Measurements from ENCODE around the gene DCTN3.

DCTN3 gene

DNA sequence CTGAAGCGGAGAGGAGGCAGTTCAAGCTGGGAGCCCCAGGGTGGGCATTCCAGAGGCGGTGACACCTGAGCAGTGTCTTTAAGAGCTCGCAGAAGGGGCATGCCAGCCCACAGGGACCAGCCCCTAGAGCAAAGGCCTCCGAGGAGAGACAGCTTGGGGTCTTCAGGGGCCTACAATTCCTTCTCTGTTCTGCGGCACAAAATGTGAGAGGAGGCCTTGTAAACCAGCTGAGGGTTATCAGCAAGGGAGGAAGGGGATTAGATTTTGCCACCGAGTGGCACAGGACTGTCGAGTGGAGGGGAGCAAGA is 17.8 kb upstream of the DCTN3 start:
- Histone ChIP-seq H3K36me3 (ENCODE audit: control insufficient read depth in 4 of 4, insufficient read depth in 4 of 4, low read length in 3 of 4) (peaks cover 0 to 17% (median 10%) of the 10 kb centered on the region in 4 experiments), H3K4me3 (ENCODE audit: control insufficient read depth in 1 of 7, extremely low read depth in 1 of 7, insufficient read depth in 4 of 7, low read depth in 2 of 7, low read length in 6 of 7) (peak overlapping the region; percentile 40 to 78 (median 71)), H3K27ac (ENCODE audit: insufficient read depth in 1 of 2, low read depth in 1 of 2, low read length in 2 of 2, poor library complexity in 1 of 2, severe bottlenecking in 2 of 2) (peak overlapping the region in 1 of 2 experiments; percentile 73), H3K27me3 (replicated peaks in 2 of 5; ENCODE audit: control insufficient read depth in 4 of 5, insufficient read depth in 5 of 5, low read length in 4 of 5) (no peaks in the 10 kb centered on the region), H3K9me3 (ENCODE audit: control extremely low read depth in 1 of 5, control insufficient read depth in 4 of 5, insufficient read depth in 2 of 5, low read depth in 1 of 5, low read length in 4 of 5) (no peaks in the 10 kb centered on the region), H3K4me1 (ENCODE audit: control extremely low read depth in 1 of 4, control insufficient read depth in 4 of 4, insufficient read depth in 4 of 4, low read length in 3 of 4) (peaks cover 2 to 24% (median 21%) of the 10 kb centered on the region in 4 experiments)
- WGBS (ENCODE audit: insufficient coverage) = 42% methylated on average over 7 of the region's 7 CpGs
- POLR2A ChIA-PET = interaction anchor here (1.0 kb wide), 1 partner anchor 18 kb away, joined by 4 read pairs; no protein-coding TSS in a partner anchor
- CTCF ChIA-PET = interaction anchor here (0.8 to 10.7 kb wide), 11 partner anchors 8 to 306 kb away, joined by 3 to 293 read pairs (median 4); partner anchors contain the start of genes ARID3C, DCTN3, GALT and RPP25L
- DNase-seq = no peak

DNA sequence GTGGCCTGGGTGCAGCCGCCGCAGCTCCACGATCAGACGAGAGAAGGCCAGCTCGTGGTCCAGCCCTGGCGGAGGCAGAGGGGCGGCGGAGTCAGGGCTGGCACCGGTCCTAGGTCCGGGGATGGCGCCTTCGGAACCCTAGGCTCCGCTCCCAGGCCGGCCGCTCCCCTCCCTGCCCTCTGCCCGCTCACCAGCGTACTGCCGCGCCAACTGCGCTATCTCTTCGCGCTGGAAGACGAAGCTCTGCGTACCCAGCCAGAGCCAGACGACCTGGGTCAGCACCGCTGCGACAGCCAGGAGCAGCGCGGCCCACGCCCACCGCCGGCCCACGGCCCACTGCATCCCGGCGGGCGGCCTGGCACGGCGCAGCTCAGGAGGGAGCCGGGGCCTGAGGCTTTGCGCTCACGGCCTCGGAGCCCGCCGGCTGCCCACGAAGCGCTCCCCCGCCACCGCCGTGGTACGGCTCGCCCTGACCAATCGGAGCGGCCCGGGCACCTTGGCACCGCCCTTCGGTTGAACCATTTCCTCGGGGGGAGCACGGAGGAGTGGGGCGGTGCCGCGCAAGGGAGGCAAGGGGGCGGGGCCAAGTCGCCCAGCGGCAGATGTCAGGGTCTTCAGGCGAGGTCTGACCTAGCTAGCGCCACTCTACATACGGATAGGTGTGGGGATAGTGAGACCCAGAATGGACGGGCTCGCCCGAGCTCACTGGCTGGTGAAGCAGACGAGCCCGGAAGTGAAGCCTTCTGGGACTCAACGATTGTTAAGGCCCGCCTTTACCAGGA is 17.3 kb upstream of the DCTN3 start, which contains the start of gene SIGMAR1:
Gene SIGMAR1, minus strand, starts transcription at position 432 of the 782 bp plus-strand sequence. Its CDS starts 90 bp downstream, at position 342.
- peak within 1 kb of the TSS in 1 of 2 experiments; percentile 73 for H3K27ac ChIP-seq (ENCODE audit: insufficient read depth in 1 of 2, low read depth in 1 of 2, low read length in 2 of 2, poor library complexity in 1 of 2, severe bottlenecking in 2 of 2)
- POLR2A ChIA-PET = interaction anchor here (0.8 to 1.0 kb wide), 2 partner anchors 18 to 20 kb away, joined by 3 to 4 read pairs; no protein-coding TSS in a partner anchor
- peaks cover 2 to 24% (median 21%) of the 10 kb centered on the region in 4 experiments for H3K4me1 ChIP-seq (ENCODE audit: control extremely low read depth in 1 of 4, control insufficient read depth in 4 of 4, insufficient read depth in 4 of 4, low read length in 3 of 4)
- H3K36me3 ChIP-seq (ENCODE audit: control insufficient read depth in 4 of 4, insufficient read depth in 4 of 4, low read length in 3 of 4) = peaks cover 0 to 17% (median 10%) of the 10 kb centered on the region in 4 experiments
- WGBS (ENCODE audit: insufficient coverage) = 0% methylated on average over 66 of the region's 74 CpGs
- no peaks in the 10 kb centered on the region for H3K27me3 ChIP-seq (replicated peaks in 2 of 5; ENCODE audit: control insufficient read depth in 4 of 5, insufficient read depth in 5 of 5, low read length in 4 of 5)
- DNase-seq = peak; percentile 91 to 97 (median 96)
- CTCF ChIA-PET = interaction anchor here (0.6 to 10.7 kb wide), 12 partner anchors 8 to 310 kb away, joined by 3 to 293 read pairs (median 5); partner anchors contain the start of genes ARID3C, DCTN3, GALT and RPP25L
- H3K9me3 ChIP-seq (ENCODE audit: control extremely low read depth in 1 of 5, control insufficient read depth in 4 of 5, insufficient read depth in 2 of 5, low read depth in 1 of 5, low read length in 4 of 5) = no peaks in the 10 kb centered on the region
- peak within 1 kb of the TSS; percentile 40 to 78 (median 71) for H3K4me3 ChIP-seq (ENCODE audit: control insufficient read depth in 1 of 7, extremely low read depth in 1 of 7, insufficient read depth in 4 of 7, low read depth in 2 of 7, low read length in 6 of 7)

DNA sequence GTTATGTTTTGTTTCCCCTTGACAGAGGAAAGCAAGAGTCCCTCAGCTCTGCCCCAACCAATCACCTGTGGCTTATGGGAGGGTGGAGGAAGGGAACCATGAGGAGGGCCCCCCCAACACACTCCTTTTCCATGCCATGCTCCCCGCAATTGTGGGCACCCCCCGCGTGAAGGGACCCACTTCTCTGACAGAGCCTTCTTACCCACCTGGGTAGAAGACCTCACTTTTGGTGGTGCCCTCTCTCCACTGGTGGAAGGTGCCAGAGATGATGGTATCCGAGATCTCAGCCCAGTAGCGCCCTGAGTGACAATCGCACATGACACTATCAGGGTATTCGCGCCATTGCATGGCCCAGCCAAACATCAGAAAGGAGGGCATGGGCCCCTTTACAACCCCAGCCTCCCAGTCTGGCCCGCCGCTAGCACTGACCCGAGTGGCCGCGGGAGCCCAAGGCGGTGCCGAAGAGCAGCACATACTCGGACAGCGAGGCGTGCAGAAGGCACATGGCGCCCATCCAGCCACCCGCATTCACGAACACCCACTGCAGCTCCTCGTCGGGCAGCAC is 16.6 kb upstream of the DCTN3 start:
- H3K27ac ChIP-seq (ENCODE audit: insufficient read depth in 1 of 2, low read depth in 1 of 2, low read length in 2 of 2, poor library complexity in 1 of 2, severe bottlenecking in 2 of 2) = no peak overlapping the region
- H3K36me3 ChIP-seq (ENCODE audit: control insufficient read depth in 4 of 4, insufficient read depth in 4 of 4, low read length in 3 of 4) = peaks cover 0 to 17% (median 10%) of the 10 kb centered on the region in 4 experiments
- 17% methylated on average over 19 of the region's 23 CpGs for WGBS (ENCODE audit: insufficient coverage)
- H3K4me1 ChIP-seq (ENCODE audit: control extremely low read depth in 1 of 4, control insufficient read depth in 4 of 4, insufficient read depth in 4 of 4, low read length in 3 of 4) = peaks cover 2 to 24% (median 21%) of the 10 kb centered on the region in 4 experiments
- H3K27me3 ChIP-seq (replicated peaks in 2 of 5; ENCODE audit: control insufficient read depth in 4 of 5, insufficient read depth in 5 of 5, low read length in 4 of 5) = no peaks in the 10 kb centered on the region
- POLR2A ChIA-PET = interaction anchor here (0.8 to 1.0 kb wide), 2 partner anchors 17 to 20 kb away, joined by 3 to 4 read pairs; no protein-coding TSS in a partner anchor
- no peak for DNase-seq
- peak overlapping the region; percentile 40 to 78 (median 71) for H3K4me3 ChIP-seq (ENCODE audit: control insufficient read depth in 1 of 7, extremely low read depth in 1 of 7, insufficient read depth in 4 of 7, low read depth in 2 of 7, low read length in 6 of 7)
- CTCF ChIA-PET = interaction anchor here (0.6 to 10.7 kb wide), 8 partner anchors 9 to 309 kb away, joined by 3 to 293 read pairs (median 7); partner anchors contain the start of genes DCTN3, GALT and RPP25L
- H3K9me3 ChIP-seq (ENCODE audit: control extremely low read depth in 1 of 5, control insufficient read depth in 4 of 5, insufficient read depth in 2 of 5, low read depth in 1 of 5, low read length in 4 of 5) = no peaks in the 10 kb centered on the region

DNA sequence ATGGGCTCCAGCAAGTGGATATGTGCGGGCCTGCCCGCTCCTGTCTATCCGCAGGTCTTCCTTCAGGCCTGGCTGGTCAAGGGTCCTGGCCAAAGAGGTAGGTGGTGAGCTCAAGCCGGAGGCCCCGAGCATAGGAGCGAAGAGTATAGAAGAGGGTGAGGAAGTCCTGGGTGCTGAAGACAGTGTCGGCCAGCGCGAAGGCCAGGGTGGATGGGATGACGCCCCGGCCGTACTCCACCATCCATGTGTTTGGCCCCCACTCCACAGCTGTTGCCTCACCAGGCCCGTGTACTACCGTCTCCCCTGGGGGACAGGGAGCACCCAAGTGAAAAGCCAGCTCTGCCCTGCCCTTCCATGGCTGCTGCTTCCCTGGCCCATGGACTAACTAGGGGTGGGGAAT is 15.3 kb upstream of the DCTN3 start:
- H3K4me3 ChIP-seq (ENCODE audit: control insufficient read depth in 1 of 7, extremely low read depth in 1 of 7, insufficient read depth in 4 of 7, low read depth in 2 of 7, low read length in 6 of 7) = peak overlapping the region in 1 of 7 experiments; percentile 39
- no peaks in the 10 kb centered on the region for H3K9me3 ChIP-seq (ENCODE audit: control extremely low read depth in 1 of 5, control insufficient read depth in 4 of 5, insufficient read depth in 2 of 5, low read depth in 1 of 5, low read length in 4 of 5)
- peaks cover 2 to 24% (median 21%) of the 10 kb centered on the region in 4 experiments for H3K4me1 ChIP-seq (ENCODE audit: control extremely low read depth in 1 of 4, control insufficient read depth in 4 of 4, insufficient read depth in 4 of 4, low read length in 3 of 4)
- no peak overlapping the region for H3K27ac ChIP-seq (ENCODE audit: insufficient read depth in 1 of 2, low read depth in 1 of 2, low read length in 2 of 2, poor library complexity in 1 of 2, severe bottlenecking in 2 of 2)
- ChIA-PET CTCF (interaction anchor here (0.6 to 10.7 kb wide), 9 partner anchors 10 to 87 kb away, joined by 3 to 293 read pairs (median 6); partner anchors contain the start of genes CCL27, DCTN3, GALT and RPP25L), POLR2A (interaction anchor here (0.6 to 0.7 kb wide), 2 partner anchors 16 to 72 kb away, joined by 3 read pairs; no protein-coding TSS in a partner anchor)
- peaks cover 0 to 11% (median under 1%) of the 10 kb centered on the region in 5 experiments for H3K27me3 ChIP-seq (replicated peaks in 2 of 5; ENCODE audit: control insufficient read depth in 4 of 5, insufficient read depth in 5 of 5, low read length in 4 of 5)
- peaks cover 0 to 17% (median 10%) of the 10 kb centered on the region in 4 experiments for H3K36me3 ChIP-seq (ENCODE audit: control insufficient read depth in 4 of 4, insufficient read depth in 4 of 4, low read length in 3 of 4)
- DNase-seq = no peak
- WGBS (ENCODE audit: insufficient coverage) = 96% methylated on average over 13 of the region's 14 CpGs

DNA sequence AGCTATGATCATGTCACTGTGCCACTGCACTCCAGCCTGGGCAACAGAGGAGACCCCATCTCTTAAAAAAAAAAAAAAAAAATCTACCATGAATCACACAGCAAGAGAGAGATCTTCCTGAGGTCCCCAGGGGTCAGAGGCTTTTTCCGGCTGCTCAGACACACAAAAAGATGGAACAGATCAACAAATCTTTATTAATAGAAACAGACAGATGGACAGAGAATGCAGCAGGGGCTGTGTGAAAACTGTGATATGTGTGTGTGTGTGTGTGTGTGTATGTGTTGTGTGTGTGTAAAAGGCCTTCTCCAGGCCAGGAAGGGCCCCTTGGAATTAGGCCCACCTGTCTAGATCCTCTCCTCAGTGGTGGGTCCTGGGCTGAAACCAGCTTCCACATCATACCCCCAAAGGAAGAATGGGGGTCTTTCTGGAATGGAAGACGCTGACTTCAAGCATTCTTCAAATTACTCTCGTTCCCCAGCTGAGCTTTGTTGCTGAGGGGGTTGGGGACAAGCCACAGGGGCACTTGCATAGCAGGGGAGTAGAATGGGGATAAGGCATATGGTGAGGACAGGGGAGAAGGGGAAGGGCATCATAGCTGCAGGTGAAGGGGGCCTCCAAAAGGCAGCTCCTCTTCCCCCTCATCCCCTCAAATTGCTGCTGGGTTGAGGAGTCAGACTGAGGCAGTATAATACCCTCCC is 14.4 kb upstream of the DCTN3 start:
- H3K9me3 ChIP-seq (ENCODE audit: control extremely low read depth in 1 of 5, control insufficient read depth in 4 of 5, insufficient read depth in 2 of 5, low read depth in 1 of 5, low read length in 4 of 5) = no peaks in the 10 kb centered on the region
- H3K4me3 ChIP-seq (ENCODE audit: control insufficient read depth in 1 of 7, extremely low read depth in 1 of 7, insufficient read depth in 4 of 7, low read depth in 2 of 7, low read length in 6 of 7) = no peak overlapping the region
- H3K27ac ChIP-seq (ENCODE audit: insufficient read depth in 1 of 2, low read depth in 1 of 2, low read length in 2 of 2, poor library complexity in 1 of 2, severe bottlenecking in 2 of 2) = no peak overlapping the region
- peaks cover 2 to 24% (median 21%) of the 10 kb centered on the region in 4 experiments for H3K4me1 ChIP-seq (ENCODE audit: control extremely low read depth in 1 of 4, control insufficient read depth in 4 of 4, insufficient read depth in 4 of 4, low read length in 3 of 4)
- DNase-seq = no peak
- ChIA-PET POLR2A (interaction anchor here (0.6 kb wide), 1 partner anchor 15 kb away, joined by 3 read pairs; no protein-coding TSS in a partner anchor), CTCF (interaction anchor here (0.7 to 10.7 kb wide), 23 partner anchors 11 to 231 kb away, joined by 3 to 293 read pairs (median 4); partner anchors contain the start of genes CCL27, DCTN3, GALT and RPP25L)
- H3K36me3 ChIP-seq (ENCODE audit: control insufficient read depth in 4 of 4, insufficient read depth in 4 of 4, low read length in 3 of 4) = peaks cover 0 to 17% (median 10%) of the 10 kb centered on the region in 4 experiments
- peaks cover 0 to 19% (median 6%) of the 10 kb centered on the region in 5 experiments for H3K27me3 ChIP-seq (replicated peaks in 2 of 5; ENCODE audit: control insufficient read depth in 4 of 5, insufficient read depth in 5 of 5, low read length in 4 of 5)
- WGBS (ENCODE audit: insufficient coverage) = no CpG with 5 or more reads among the region's 3 CpGs

DNA sequence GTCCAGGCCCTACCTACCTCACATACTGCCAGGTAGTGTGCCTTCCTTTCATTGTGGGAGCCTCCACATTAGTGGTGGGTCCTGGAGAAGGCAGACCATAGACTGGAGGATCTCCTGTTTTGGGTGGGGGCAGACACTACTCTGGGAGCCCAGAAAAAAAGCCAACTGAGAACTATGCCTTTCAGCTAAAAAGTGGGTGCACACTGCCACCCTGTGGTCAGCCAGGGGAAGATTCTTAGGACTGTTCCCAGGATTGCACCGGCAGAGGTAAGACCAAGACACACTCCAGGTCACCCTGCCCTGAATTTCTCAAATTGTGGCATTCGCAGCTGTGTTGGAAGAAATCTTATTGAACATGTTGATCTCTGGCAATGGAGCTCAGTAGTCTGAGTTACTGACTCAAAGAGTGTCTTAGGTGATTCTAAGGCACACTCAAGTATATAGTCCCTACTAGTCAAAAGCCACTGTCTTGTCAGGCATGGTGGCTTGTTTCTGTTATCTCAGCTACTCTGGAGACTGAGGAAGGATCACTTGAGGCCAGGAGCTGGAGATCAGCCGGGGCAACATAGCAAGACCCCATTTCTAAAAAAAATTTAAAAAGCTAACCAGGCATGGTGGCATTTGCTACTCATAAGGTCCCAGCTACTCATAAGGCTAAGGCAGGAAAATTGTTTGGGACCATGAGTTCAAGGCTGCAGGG is 13.7 kb upstream of the DCTN3 start:
- WGBS (ENCODE audit: insufficient coverage) = 27% methylated on average over 3 of the region's 3 CpGs
- POLR2A ChIA-PET = no interaction called here
- peak; percentile 66 to 82 (median 72) for DNase-seq
- peaks cover 0 to 17% (median 10%) of the 10 kb centered on the region in 4 experiments for H3K36me3 ChIP-seq (ENCODE audit: control insufficient read depth in 4 of 4, insufficient read depth in 4 of 4, low read length in 3 of 4)
- CTCF ChIA-PET = interaction anchor here (0.5 to 10.7 kb wide), 23 partner anchors 11 to 230 kb away, joined by 3 to 293 read pairs (median 3); partner anchors contain the start of genes DCTN3, GALT and RPP25L
- H3K4me1 ChIP-seq (ENCODE audit: control extremely low read depth in 1 of 4, control insufficient read depth in 4 of 4, insufficient read depth in 4 of 4, low read length in 3 of 4) = peaks cover 2 to 29% (median 22%) of the 10 kb centered on the region in 4 experiments
- no peak overlapping the region for H3K4me3 ChIP-seq (ENCODE audit: control insufficient read depth in 1 of 7, extremely low read depth in 1 of 7, insufficient read depth in 4 of 7, low read depth in 2 of 7, low read length in 6 of 7)
- H3K27ac ChIP-seq (ENCODE audit: insufficient read depth in 1 of 2, low read depth in 1 of 2, low read length in 2 of 2, poor library complexity in 1 of 2, severe bottlenecking in 2 of 2) = no peak overlapping the region
- no peaks in the 10 kb centered on the region for H3K9me3 ChIP-seq (ENCODE audit: control extremely low read depth in 1 of 5, control insufficient read depth in 4 of 5, insufficient read depth in 2 of 5, low read depth in 1 of 5, low read length in 4 of 5)
- peaks cover 0 to 26% (median 10%) of the 10 kb centered on the region in 5 experiments for H3K27me3 ChIP-seq (replicated peaks in 2 of 5; ENCODE audit: control insufficient read depth in 4 of 5, insufficient read depth in 5 of 5, low read length in 4 of 5)
